ENCODE measurements around the gene GALNT2.

Gene GALNT2

GRCh38 chr1:230040440-230040839 is 26.6 kb upstream of the GALNT2 start:
- DNase-seq, result no peak
- TF ChIP-seq GATA1 (IDR thresholded peaks at IDR 0.05; ENCODE audit: low read depth, low read length) (no peak), POLR2A (IDR thresholded peaks at IDR 0.05; ENCODE audit: low read length) (no peak)

GRCh38 chr1:230043081-230043480 is 24.0 kb upstream of the GALNT2 start:
- no peak for TF ChIP-seq POLR2A (IDR thresholded peaks at IDR 0.05; ENCODE audit: low read length)
- TF ChIP-seq GATA1 (IDR thresholded peaks at IDR 0.05; ENCODE audit: low read depth, low read length), result no peak
- DNase-seq, result no peak

GRCh38 chr1:230044729-230045128 is 22.3 kb upstream of the GALNT2 start:
- DNase-seq, result no peak
- TF ChIP-seq GATA1 (IDR thresholded peaks at IDR 0.05; ENCODE audit: low read depth, low read length), result no peak
- TF ChIP-seq POLR2A (IDR thresholded peaks at IDR 0.05; ENCODE audit: low read length), result no peak

- TF ChIP-seq GATA1 (IDR thresholded peaks at IDR 0.05; ENCODE audit: low read depth, low read length), result no peak
- TF ChIP-seq POLR2A (IDR thresholded peaks at IDR 0.05; ENCODE audit: low read length), result no peak
- no peak for DNase-seq
Measured at GRCh38 chr1:230047114-230047865, 19.7 kb upstream of the GALNT2 start.

GRCh38 chr1:230048322-230048721 is 18.7 kb upstream of the GALNT2 start:
- no peak for DNase-seq
- TF ChIP-seq POLR2A (IDR thresholded peaks at IDR 0.05; ENCODE audit: low read length) (no peak), GATA1 (IDR thresholded peaks at IDR 0.05; ENCODE audit: low read depth, low read length) (no peak)

GRCh38 chr1:230048922-230049321 is 18.1 kb upstream of the GALNT2 start:
- no peak for DNase-seq

GRCh38 chr1:230049731-230050130 is 17.3 kb upstream of the GALNT2 start:
- no peak for TF ChIP-seq POLR2A (IDR thresholded peaks at IDR 0.05; ENCODE audit: low read length)
- no peak for TF ChIP-seq GATA1 (IDR thresholded peaks at IDR 0.05; ENCODE audit: low read depth, low read length)
- DNase-seq, result peak in 1 of 2 experiments; percentile 10

More at GRCh38 chr1:230048922-230049321, 18.1 kb upstream of the GALNT2 start:
- TF ChIP-seq POLR2A (IDR thresholded peaks at IDR 0.05; ENCODE audit: low read length) (no peak), GATA1 (IDR thresholded peaks at IDR 0.05; ENCODE audit: low read depth, low read length) (no peak)

- no peak for DNase-seq
- TF ChIP-seq POLR2A (IDR thresholded peaks at IDR 0.05; ENCODE audit: low read length), result no peak
- no peak for TF ChIP-seq GATA1 (IDR thresholded peaks at IDR 0.05; ENCODE audit: low read depth, low read length)
Measured at GRCh38 chr1:230050973-230051735, 15.9 kb upstream of the GALNT2 start.

- TF ChIP-seq GATA1 (IDR thresholded peaks at IDR 0.05; ENCODE audit: low read depth, low read length) (no peak), POLR2A (IDR thresholded peaks at IDR 0.05; ENCODE audit: low read length) (no peak)
- no peak for DNase-seq
Measured at GRCh38 chr1:230052018-230052417, 15.0 kb upstream of the GALNT2 start.

- no peak for TF ChIP-seq GATA1 (IDR thresholded peaks at IDR 0.05; ENCODE audit: low read depth, low read length)
- TF ChIP-seq POLR2A (IDR thresholded peaks at IDR 0.05; ENCODE audit: low read length), result no peak
- DNase-seq, result no peak
Measured at GRCh38 chr1:230052665-230053064, 14.4 kb upstream of the GALNT2 start.

- no peak for DNase-seq
- no peak for TF ChIP-seq POLR2A (IDR thresholded peaks at IDR 0.05; ENCODE audit: low read length)
- no peak for TF ChIP-seq GATA1 (IDR thresholded peaks at IDR 0.05; ENCODE audit: low read depth, low read length)
Measured at GRCh38 chr1:230054092-230054749, 12.8 kb upstream of the GALNT2 start.

- no peak for DNase-seq
- TF ChIP-seq GATA1 (IDR thresholded peaks at IDR 0.05; ENCODE audit: low read depth, low read length), result no peak
Measured at GRCh38 chr1:230056098-230056497, 10.9 kb upstream of the GALNT2 start.

- DNase-seq, result no peak
- TF ChIP-seq POLR2A (IDR thresholded peaks at IDR 0.05; ENCODE audit: low read length) (no peak), GATA1 (IDR thresholded peaks at IDR 0.05; ENCODE audit: low read depth, low read length) (no peak)
Measured at GRCh38 chr1:230057100-230057499, 9.9 kb upstream of the GALNT2 start.
